Stomach (tissue), 4 donors: ENCODE measurements around the gene PGC.

Experiments used
- POLR2A ChIP-seq, 4 donors: fragments of 450-650 bp; IDR thresholded peaks; one replicate each; pipeline ENCODE4 v1.6.1; 2016; ENCODE audit warnings: antibody characterized with exemption in 4 of 4, control low read depth in 2 of 4, mild to moderate bottlenecking in 1 of 4, moderate library complexity in 1 of 4
- TF ChIP-seq, protein P1 (sequence below), 7 experiments: fragments of 450-650 bp in 4 of 7; fragments of 200-600 bp in 3 of 7; sonication (generic) in 3 of 7; IDR thresholded peaks; one replicate each; pipeline ENCODE4 v1.5.1; 2016 to 2019; ENCODE audit warnings: antibody characterized with exemption in 7 of 7, control low read depth in 2 of 7, mild to moderate bottlenecking in 1 of 7

- TF ChIP-seq, protein P1, sequence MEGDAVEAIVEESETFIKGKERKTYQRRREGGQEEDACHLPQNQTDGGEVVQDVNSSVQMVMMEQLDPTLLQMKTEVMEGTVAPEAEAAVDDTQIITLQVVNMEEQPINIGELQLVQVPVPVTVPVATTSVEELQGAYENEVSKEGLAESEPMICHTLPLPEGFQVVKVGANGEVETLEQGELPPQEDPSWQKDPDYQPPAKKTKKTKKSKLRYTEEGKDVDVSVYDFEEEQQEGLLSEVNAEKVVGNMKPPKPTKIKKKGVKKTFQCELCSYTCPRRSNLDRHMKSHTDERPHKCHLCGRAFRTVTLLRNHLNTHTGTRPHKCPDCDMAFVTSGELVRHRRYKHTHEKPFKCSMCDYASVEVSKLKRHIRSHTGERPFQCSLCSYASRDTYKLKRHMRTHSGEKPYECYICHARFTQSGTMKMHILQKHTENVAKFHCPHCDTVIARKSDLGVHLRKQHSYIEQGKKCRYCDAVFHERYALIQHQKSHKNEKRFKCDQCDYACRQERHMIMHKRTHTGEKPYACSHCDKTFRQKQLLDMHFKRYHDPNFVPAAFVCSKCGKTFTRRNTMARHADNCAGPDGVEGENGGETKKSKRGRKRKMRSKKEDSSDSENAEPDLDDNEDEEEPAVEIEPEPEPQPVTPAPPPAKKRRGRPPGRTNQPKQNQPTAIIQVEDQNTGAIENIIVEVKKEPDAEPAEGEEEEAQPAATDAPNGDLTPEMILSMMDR (IDR thresholded peaks at IDR 0.05), result no peak
- no peak for TF ChIP-seq POLR2A (IDR thresholded peaks at IDR 0.05)
Measured at GRCh38 chr6:41757271-41757670, 10.1 kb upstream of the PGC start.
